CD4-positive, alpha-beta memory T cell (primary cell): ENCODE data around the gene SOCS6. TPM values are rescaled to one million over a fixed set of nuclear protein-coding genes. Genes with fewer than 3 reads are reported as not detected.

Source experiments
- CTCF ChIA-PET: fragments of 350-600 bp; sonication (Branson Sonifier 250); formaldehyde crosslinking; loops from one replicate; lab custom pipeline; 2021; ENCODE audit warnings: inconsistent platforms; ENCODE audit not compliant: partially characterized antibody; lab: Charles Lee
- POLR2A ChIA-PET: fragments of 350-600 bp; sonication (Branson Sonifier 250); formaldehyde crosslinking; loops from one replicate; lab custom pipeline; 2021; ENCODE audit not compliant: partially characterized antibody; lab: Charles Lee
- DNase-seq, 5 donors: peaks; one replicate each; pipeline versions ENCODE4 v3.0.0 to v3.0.0-alpha.2; 2020 to 2022; ENCODE audit warnings: mixed read lengths in 1 of 5
- H3K27ac ChIP-seq: one replicate; pipeline ENCODE4 v1.7.0; 2013; ENCODE audit warnings: low read depth, low read length
- H3K27me3 ChIP-seq: 2 replicates; pipeline ENCODE4 v1.7.0; 2013; ENCODE audit warnings: mild to moderate bottlenecking, low read length, moderate library complexity; ENCODE audit not compliant: insufficient read depth
- H3K36me3 ChIP-seq: 2 replicates; pipeline ENCODE4 v1.7.0; 2013; ENCODE audit warnings: mild to moderate bottlenecking, low read length, moderate library complexity; ENCODE audit not compliant: insufficient read depth
- H3K4me1 ChIP-seq: 2 replicates; pipeline ENCODE4 v1.7.0; 2013; ENCODE audit warnings: mild to moderate bottlenecking, low read length, moderate library complexity; ENCODE audit not compliant: insufficient read depth
- H3K4me3 ChIP-seq, 2 donors: one replicate each; pipeline ENCODE4 v1.7.0; 2013; ENCODE audit warnings: low read length in 2 of 2, mild to moderate bottlenecking in 1 of 2
- H3K9me3 ChIP-seq, 2 donors: one replicate each; pipeline ENCODE4 v1.7.0; 2013; ENCODE audit warnings: low read length in 2 of 2, control low read depth in 1 of 2; ENCODE audit not compliant: control insufficient read depth in 1 of 2
- H3K27ac Mint-ChIP-seq, 7 donors: one replicate each; pipeline ENCODE4 v1.8.0; 2020 to 2021; ENCODE audit warnings: mixed read lengths in 7 of 7, mild to moderate bottlenecking in 6 of 7, inconsistent platforms in 3 of 7, moderate library complexity in 3 of 7
- H3K27me3 Mint-ChIP-seq, 2 donors: one replicate each; pipeline ENCODE4 v1.8.0; 2020 to 2021; ENCODE audit warnings: mixed read lengths in 2 of 2
- H3K36me3 Mint-ChIP-seq, 2 donors: one replicate each; pipeline ENCODE4 v1.8.0; 2020 to 2021; ENCODE audit warnings: mixed read lengths in 2 of 2, inconsistent platforms in 1 of 2, mild to moderate bottlenecking in 1 of 2
- H3K4me1 Mint-ChIP-seq, 4 donors: one replicate each; pipeline ENCODE4 v1.8.0; 2020 to 2021; ENCODE audit warnings: mixed read lengths in 4 of 4, mild to moderate bottlenecking in 1 of 4
- H3K4me3 Mint-ChIP-seq, 8 donors: one replicate each; pipeline ENCODE4 v1.8.0; 2020 to 2021; ENCODE audit warnings: mixed read lengths in 8 of 8, mild to moderate bottlenecking in 7 of 8, moderate library complexity in 6 of 8, inconsistent platforms in 3 of 8
- H3K9me3 Mint-ChIP-seq, 8 donors: one replicate each; pipeline ENCODE4 v1.8.0; 2020 to 2021; ENCODE audit warnings: mixed read lengths in 8 of 8, mild to moderate bottlenecking in 5 of 8, inconsistent platforms in 3 of 8, moderate library complexity in 1 of 8
- intact Hi-C: fragments of 100-400 bp; cut with micrococcal nuclease; formaldehyde crosslinking; loops from one replicate; pipeline ENCODE4 v1.15.1; 2023
- polyA plus RNA-seq, 2 donors: library from polyadenylated mRNA; unstranded; fragments of 300-500 nt; fragmentation: Illumina TruSeq; gene quantifications; one replicate each; pipeline ENCODE4 v1.2.3, GENCODE V29; 2021
- total RNA-seq, 2 experiments: library from RNA; stranded (reverse); gene quantifications; one replicate each; pipeline ENCODE4 v1.2.3, GENCODE V29; 2021

SOCS6 gene
- total and polyA plus RNA-seq, 4 experiments from 2014 or later, result 0.31 to 2.6 (median 1.7) TPM

GRCh38 chr18:70311726-70312125, 22.9 kb downstream of the SOCS6 start:
- no peak overlapping the region for H3K27ac Mint-ChIP-seq
- no peaks in the 10 kb centered on the region for H3K36me3 ChIP-seq
- no peaks in the 10 kb centered on the region for H3K9me3 ChIP-seq
- ChIA-PET CTCF (no interaction called here), POLR2A (no interaction called here)
- H3K9me3 Mint-ChIP-seq, result peaks cover 0 to 7% (median 4%) of the 10 kb centered on the region in 8 donors
- no peak overlapping the region for H3K4me3 ChIP-seq
- H3K4me3 Mint-ChIP-seq, result no peak overlapping the region
- H3K27ac ChIP-seq, result no peak overlapping the region
- H3K4me1 ChIP-seq, result no peaks in the 10 kb centered on the region
- H3K27me3 Mint-ChIP-seq, result no peaks in the 10 kb centered on the region
- no peaks in the 10 kb centered on the region for H3K27me3 ChIP-seq
- DNase-seq, result no peak
- peaks cover 0 to 2% (median 0%) of the 10 kb centered on the region in 4 donors for H3K4me1 Mint-ChIP-seq
- intact Hi-C loops, result no loop called here
- H3K36me3 Mint-ChIP-seq, result no peaks in the 10 kb centered on the region

- intact Hi-C loops, result no loop called here
- POLR2A ChIA-PET, result no interaction called here
- H3K27me3 ChIP-seq, result no peaks in the 10 kb centered on the region
These were observed 24.8 kb downstream of the SOCS6 start for GRCh38 chr18:70313640-70314039.

GRCh38 chr18:70314151-70314782, 25.4 kb downstream of the SOCS6 start:
- Histone ChIP-seq H3K9me3 (no peaks in the 10 kb centered on the region), H3K4me3 (no peak overlapping the region), H3K4me1 (no peaks in the 10 kb centered on the region), H3K27me3 (no peaks in the 10 kb centered on the region), H3K36me3 (no peaks in the 10 kb centered on the region), H3K27ac (no peak overlapping the region)
- H3K36me3 Mint-ChIP-seq, result no peaks in the 10 kb centered on the region
- H3K4me1 Mint-ChIP-seq, result peaks cover 0 to 2% (median 0%) of the 10 kb centered on the region in 4 donors
- H3K4me3 Mint-ChIP-seq, result no peak overlapping the region
- intact Hi-C loops, result no loop called here
- peaks cover 0 to 2% (median 0%) of the 10 kb centered on the region in 8 donors for H3K9me3 Mint-ChIP-seq
- ChIA-PET POLR2A (no interaction called here), CTCF (no interaction called here)
- no peak for DNase-seq
- no peak overlapping the region for H3K27ac Mint-ChIP-seq
- H3K27me3 Mint-ChIP-seq, result no peaks in the 10 kb centered on the region

More at GRCh38 chr18:70313640-70314039, 24.8 kb downstream of the SOCS6 start:
- DNase-seq, result no peak
- peaks cover 0 to 3% (median 2%) of the 10 kb centered on the region in 8 donors for H3K9me3 Mint-ChIP-seq
- no peaks in the 10 kb centered on the region for H3K27me3 Mint-ChIP-seq
- Histone ChIP-seq H3K9me3 (no peaks in the 10 kb centered on the region), H3K27ac (no peak overlapping the region), H3K4me3 (no peak overlapping the region), H3K4me1 (no peaks in the 10 kb centered on the region), H3K36me3 (no peaks in the 10 kb centered on the region)
- no peaks in the 10 kb centered on the region for H3K36me3 Mint-ChIP-seq
- no peak overlapping the region for H3K27ac Mint-ChIP-seq
- no peak overlapping the region for H3K4me3 Mint-ChIP-seq
- peaks cover 0 to 2% (median 0%) of the 10 kb centered on the region in 4 donors for H3K4me1 Mint-ChIP-seq
- CTCF ChIA-PET, result no interaction called here

- ChIA-PET CTCF (no interaction called here), POLR2A (no interaction called here)
- peaks cover 0 to 4% (median 0%) of the 10 kb centered on the region in 8 donors for H3K9me3 Mint-ChIP-seq
These were observed 30.3 kb downstream of the SOCS6 start for GRCh38 chr18:70319187-70319586.

GRCh38 chr18:70321616-70322015, 32.8 kb downstream of the SOCS6 start:
- no peaks in the 10 kb centered on the region for H3K36me3 ChIP-seq
- H3K27me3 Mint-ChIP-seq, result no peaks in the 10 kb centered on the region
- H3K36me3 Mint-ChIP-seq, result no peaks in the 10 kb centered on the region
- no peak overlapping the region for H3K27ac ChIP-seq
- H3K9me3 ChIP-seq, result no peaks in the 10 kb centered on the region
- peaks cover 0 to 4% (median 0%) of the 10 kb centered on the region in 8 donors for H3K9me3 Mint-ChIP-seq
- CTCF ChIA-PET, result no interaction called here
- no peak overlapping the region for H3K4me3 Mint-ChIP-seq
- H3K27me3 ChIP-seq, result no peaks in the 10 kb centered on the region
- H3K4me1 ChIP-seq, result no peaks in the 10 kb centered on the region
- intact Hi-C loops, result no loop called here
- H3K4me3 ChIP-seq, result no peak overlapping the region
- POLR2A ChIA-PET, result no interaction called here
- no peak for DNase-seq
- no peak overlapping the region for H3K27ac Mint-ChIP-seq
- H3K4me1 Mint-ChIP-seq, result no peaks in the 10 kb centered on the region

More at GRCh38 chr18:70319187-70319586, 30.3 kb downstream of the SOCS6 start:
- Mint-ChIP-seq H3K27me3 (no peaks in the 10 kb centered on the region), H3K4me1 (no peaks in the 10 kb centered on the region), H3K27ac (no peak overlapping the region), H3K4me3 (no peak overlapping the region), H3K36me3 (no peaks in the 10 kb centered on the region)
- intact Hi-C loops, result no loop called here
- Histone ChIP-seq H3K27me3 (no peaks in the 10 kb centered on the region), H3K27ac (no peak overlapping the region), H3K9me3 (no peaks in the 10 kb centered on the region), H3K4me3 (no peak overlapping the region), H3K4me1 (no peaks in the 10 kb centered on the region), H3K36me3 (no peaks in the 10 kb centered on the region)
- no peak for DNase-seq

GRCh38 chr18:70322385-70322784, 33.5 kb downstream of the SOCS6 start:
- Mint-ChIP-seq H3K9me3 (peaks cover 0 to 4% (median 0%) of the 10 kb centered on the region in 8 donors), H3K27me3 (no peaks in the 10 kb centered on the region), H3K36me3 (no peaks in the 10 kb centered on the region), H3K27ac (no peak overlapping the region), H3K4me1 (no peaks in the 10 kb centered on the region), H3K4me3 (no peak overlapping the region)
- Histone ChIP-seq H3K36me3 (no peaks in the 10 kb centered on the region), H3K27me3 (no peaks in the 10 kb centered on the region), H3K4me3 (no peak overlapping the region), H3K9me3 (no peaks in the 10 kb centered on the region), H3K27ac (no peak overlapping the region), H3K4me1 (no peaks in the 10 kb centered on the region)
- intact Hi-C loops, result no loop called here
- ChIA-PET POLR2A (no interaction called here), CTCF (no interaction called here)
- no peak for DNase-seq

GRCh38 chr18:70322928-70323327, 34.1 kb downstream of the SOCS6 start:
- ChIA-PET POLR2A (no interaction called here), CTCF (no interaction called here)
- H3K36me3 ChIP-seq, result no peaks in the 10 kb centered on the region
- Mint-ChIP-seq H3K9me3 (peaks cover 0 to 4% (median 0%) of the 10 kb centered on the region in 8 donors), H3K4me1 (no peaks in the 10 kb centered on the region), H3K4me3 (no peak overlapping the region), H3K27ac (no peak overlapping the region), H3K36me3 (no peaks in the 10 kb centered on the region), H3K27me3 (no peaks in the 10 kb centered on the region)
- H3K9me3 ChIP-seq, result no peaks in the 10 kb centered on the region
- intact Hi-C loops, result no loop called here
- no peak overlapping the region for H3K4me3 ChIP-seq
- no peaks in the 10 kb centered on the region for H3K4me1 ChIP-seq
- no peaks in the 10 kb centered on the region for H3K27me3 ChIP-seq
- no peak overlapping the region for H3K27ac ChIP-seq
- no peak for DNase-seq
